HEK293 (cell line): Measurements from ENCODE around the gene ELAPOR1.

ENCODE experiments used
- BCL6B ChIP-seq: fragments of 450-650 bp; formaldehyde crosslinking; IDR thresholded peaks from 2 replicates; pipeline ENCODE4 v1.5.1; 2017; ENCODE audit warnings: missing biosample characterization, missing genetic modification characterization
- INSM2 ChIP-seq: fragments of 450-650 bp; formaldehyde crosslinking; IDR thresholded peaks from 2 replicates; pipeline ENCODE4 v1.5.1; 2016; ENCODE audit warnings: missing biosample characterization, missing genetic modification characterization
- MEIS1 ChIP-seq: sonication (generic); formaldehyde crosslinking; IDR thresholded peaks from 2 replicates; pipeline ENCODE4 v1.8.1; 2022; ENCODE audit warnings: missing genetic modification reagents, mild to moderate bottlenecking, borderline replicate concordance
- PRDM4 ChIP-seq: fragments of 450-650 bp; formaldehyde crosslinking; IDR thresholded peaks from 2 replicates; pipeline ENCODE4 v1.5.1; 2017; ENCODE audit warnings: missing biosample characterization, missing genetic modification characterization
- TCF7L2 ChIP-seq: IDR thresholded peaks from 2 replicates; pipeline ENCODE4 v1.6.1; 2011; ENCODE audit warnings: low read depth, mild to moderate bottlenecking, inconsistent platforms, low read length, moderate library complexity, borderline replicate concordance
- YY1 ChIP-seq: fragments of 450-650 bp; formaldehyde crosslinking; IDR thresholded peaks from 2 replicates; pipeline ENCODE4 v1.5.1; 2018; ENCODE audit warnings: missing biosample characterization, missing genetic modification characterization
- ZBTB11 ChIP-seq: fragments of 450-650 bp; formaldehyde crosslinking; conservative IDR thresholded peaks from 2 replicates; pipeline ENCODE4 v1.5.1; 2016; ENCODE audit warnings: low read depth, missing biosample characterization, missing genetic modification characterization
- ZEB2 ChIP-seq: fragments of 450-650 bp; formaldehyde crosslinking; IDR thresholded peaks from 2 replicates; pipeline ENCODE4 v1.5.1; 2016; ENCODE audit warnings: missing biosample characterization, missing genetic modification characterization
- ZFHX2 ChIP-seq: fragments of 450-650 bp; formaldehyde crosslinking; conservative IDR thresholded peaks from 2 replicates; pipeline ENCODE4 v1.5.1; 2016; ENCODE audit warnings: missing biosample characterization, missing genetic modification characterization
- ZNF132 ChIP-seq: fragments of 450-650 bp; formaldehyde crosslinking; IDR thresholded peaks from 2 replicates; pipeline ENCODE4 v1.5.1; 2017; ENCODE audit warnings: missing biosample characterization, missing genetic modification characterization, borderline replicate concordance
- ZNF2 ChIP-seq: fragments of 450-650 bp; formaldehyde crosslinking; IDR thresholded peaks from 2 replicates; pipeline ENCODE4 v1.5.1; 2016; ENCODE audit warnings: missing biosample characterization, missing genetic modification characterization
- ZNF214 ChIP-seq: fragments of 450-650 bp; formaldehyde crosslinking; IDR thresholded peaks from 2 replicates; pipeline ENCODE4 v1.5.1; 2017; ENCODE audit warnings: missing biosample characterization, mild to moderate bottlenecking, missing genetic modification characterization, borderline replicate concordance
- ZNF311 ChIP-seq: fragments of 450-650 bp; formaldehyde crosslinking; IDR thresholded peaks from 2 replicates; pipeline ENCODE4 v1.5.1; 2017; ENCODE audit warnings: missing biosample characterization, missing genetic modification characterization, borderline replicate concordance
- ZNF341 ChIP-seq: fragments of 450-650 bp; formaldehyde crosslinking; IDR thresholded peaks from 2 replicates; pipeline ENCODE4; 2016; ENCODE audit warnings: low read depth, missing biosample characterization, missing genetic modification characterization
- ZNF350 ChIP-seq: fragments of 450-650 bp; formaldehyde crosslinking; IDR thresholded peaks from 2 replicates; pipeline ENCODE4 v1.5.0; 2017; ENCODE audit warnings: missing biosample characterization, mild to moderate bottlenecking, missing genetic modification characterization
- ZNF362 ChIP-seq: fragments of 450-650 bp; formaldehyde crosslinking; IDR thresholded peaks from 2 replicates; pipeline ENCODE4 v1.5.1; 2016; ENCODE audit warnings: missing biosample characterization, missing genetic modification characterization
- ZNF366 ChIP-seq: fragments of 450-650 bp; formaldehyde crosslinking; conservative IDR thresholded peaks from 2 replicates; pipeline ENCODE4 v1.5.1; 2016; ENCODE audit warnings: missing biosample characterization, missing genetic modification characterization
- ZNF398 ChIP-seq: fragments of 450-650 bp; formaldehyde crosslinking; IDR thresholded peaks from 2 replicates; pipeline ENCODE4 v1.5.1; 2017; ENCODE audit warnings: missing biosample characterization, missing genetic modification characterization
- ZNF423 ChIP-seq: fragments of 450-650 bp; formaldehyde crosslinking; IDR thresholded peaks from 2 replicates; pipeline ENCODE4 v1.5.1; 2016; ENCODE audit warnings: missing biosample characterization, missing genetic modification characterization
- ZNF544 ChIP-seq: fragments of 450-650 bp; formaldehyde crosslinking; IDR thresholded peaks from 2 replicates; pipeline ENCODE4 v1.5.0; 2017; ENCODE audit warnings: missing biosample characterization, missing genetic modification characterization
- ZNF585B ChIP-seq: fragments of 450-650 bp; formaldehyde crosslinking; IDR thresholded peaks from 2 replicates; pipeline ENCODE4 v1.5.1; 2016; ENCODE audit warnings: missing biosample characterization, missing genetic modification characterization
- ZNF670 ChIP-seq: fragments of 450-650 bp; formaldehyde crosslinking; IDR thresholded peaks from 2 replicates; pipeline ENCODE4 v1.5.1; 2016; ENCODE audit warnings: missing biosample characterization, missing genetic modification characterization, low read depth
- ZNF692 ChIP-seq: fragments of 450-650 bp; formaldehyde crosslinking; IDR thresholded peaks from 2 replicates; pipeline ENCODE4 v1.5.1; 2016; ENCODE audit warnings: missing biosample characterization, missing genetic modification characterization
- ZNF791 ChIP-seq: fragments of 450-650 bp; formaldehyde crosslinking; IDR thresholded peaks from 2 replicates; pipeline ENCODE4 v1.5.1; 2016; ENCODE audit warnings: missing biosample characterization, missing genetic modification characterization
- ZNF843 ChIP-seq: fragments of 450-650 bp; formaldehyde crosslinking; IDR thresholded peaks from 2 replicates; pipeline ENCODE4 v1.5.1; 2016; ENCODE audit warnings: missing biosample characterization, missing genetic modification characterization

Gene ELAPOR1

GRCh38 chr1:109090196-109091077, 23.5 kb upstream of the ELAPOR1 start, which contains the start of gene TMEM167B (continued):
- peak; percentile 69; the same call in 1 of the 2 replicates for TF ChIP-seq ZBTB11 (tag by site-specific recombination)
- TF ChIP-seq ZNF692 = peak; percentile 85
- TF ChIP-seq ZNF132 (tag by site-specific recombination) = no peak
- no peak for TF ChIP-seq ZNF350 (tag by site-specific recombination)
- TF ChIP-seq ZNF791 = no peak
- TF ChIP-seq ZNF214 (tag by site-specific recombination) = no peak
- no peak for TF ChIP-seq TCF7L2
- no peak for TF ChIP-seq ZNF423
- peak; percentile 40 for TF ChIP-seq ZNF398 (tag by site-specific recombination)
- TF ChIP-seq INSM2 = peak; percentile 88
- peak; percentile 89 for TF ChIP-seq ZNF366 (tag by site-specific recombination)
- TF ChIP-seq ZNF362 (tag by site-specific recombination) = no peak
- peak; percentile 88 for TF ChIP-seq ZNF341 (tag by site-specific recombination)
- TF ChIP-seq ZNF585B = no peak
- no peak for TF ChIP-seq ZNF670
- peak; percentile 70 for TF ChIP-seq ZNF843
- TF ChIP-seq ZNF544 (tag by site-specific recombination) = no peak
- peak; percentile 74 for TF ChIP-seq YY1
- TF ChIP-seq ZFHX2 (tag by site-specific recombination) = peak; percentile 43; the same call in 1 of the 2 replicates
- no peak for TF ChIP-seq MEIS1 (CRISPR knock-in tag)
- TF ChIP-seq PRDM4 (tag by site-specific recombination) = no peak
- TF ChIP-seq BCL6B (tag by site-specific recombination) = peak; percentile 35; the same call in 1 of the 2 replicates
- peak; percentile 79 for TF ChIP-seq ZEB2 (tag by site-specific recombination)
- TF ChIP-seq ZNF2 (tag by site-specific recombination) = peak; percentile 88
- no peak for TF ChIP-seq ZNF311 (tag by site-specific recombination)
